ENCODE data around the gene CLDN7. TPM values are rescaled to one million over a fixed set of nuclear protein-coding genes. Genes with fewer than 3 reads are reported as not detected.
A peak's percentile ranks its signal among the peaks of the same experiment; 100 is the strongest.

Gene CLDN7
- total and polyA plus RNA-seq, 2 donors from 2014 or later: 119 to 233 TPM

DNA sequence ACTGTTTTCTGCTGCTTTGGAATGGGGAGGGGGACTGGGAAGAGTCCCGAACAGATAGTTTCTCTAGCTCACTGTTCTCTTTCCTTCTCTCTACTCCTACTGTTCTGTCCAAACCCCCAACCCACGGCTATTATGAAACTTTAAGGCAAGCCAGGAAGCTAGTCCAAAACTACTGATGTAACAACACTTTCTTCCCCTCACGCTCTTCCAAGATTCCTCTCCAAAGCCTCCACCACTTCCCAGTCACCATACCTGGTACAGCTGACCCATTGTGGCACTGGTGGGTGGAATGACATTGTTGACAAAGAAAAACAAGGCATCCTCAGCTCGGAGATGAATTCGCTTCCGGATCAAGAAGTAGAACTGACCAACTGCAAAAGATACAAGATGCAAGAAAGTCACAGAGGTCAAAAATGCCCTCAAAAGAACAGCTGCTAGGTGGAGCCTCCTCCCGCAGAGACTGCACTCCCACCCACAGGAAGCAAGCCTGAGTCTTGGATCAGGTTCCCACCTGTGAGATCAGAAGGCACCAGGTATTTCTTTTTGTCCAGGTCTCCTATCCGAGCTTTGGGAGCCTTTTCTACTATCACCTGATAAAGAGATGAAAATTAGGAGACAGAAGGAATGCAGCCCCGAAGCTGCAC lies 21.1 kb downstream of the CLDN7 start:
- DNase-seq: peak in 2 of 5 donors; percentile 55
- TF ChIP-seq, protein P1, sequence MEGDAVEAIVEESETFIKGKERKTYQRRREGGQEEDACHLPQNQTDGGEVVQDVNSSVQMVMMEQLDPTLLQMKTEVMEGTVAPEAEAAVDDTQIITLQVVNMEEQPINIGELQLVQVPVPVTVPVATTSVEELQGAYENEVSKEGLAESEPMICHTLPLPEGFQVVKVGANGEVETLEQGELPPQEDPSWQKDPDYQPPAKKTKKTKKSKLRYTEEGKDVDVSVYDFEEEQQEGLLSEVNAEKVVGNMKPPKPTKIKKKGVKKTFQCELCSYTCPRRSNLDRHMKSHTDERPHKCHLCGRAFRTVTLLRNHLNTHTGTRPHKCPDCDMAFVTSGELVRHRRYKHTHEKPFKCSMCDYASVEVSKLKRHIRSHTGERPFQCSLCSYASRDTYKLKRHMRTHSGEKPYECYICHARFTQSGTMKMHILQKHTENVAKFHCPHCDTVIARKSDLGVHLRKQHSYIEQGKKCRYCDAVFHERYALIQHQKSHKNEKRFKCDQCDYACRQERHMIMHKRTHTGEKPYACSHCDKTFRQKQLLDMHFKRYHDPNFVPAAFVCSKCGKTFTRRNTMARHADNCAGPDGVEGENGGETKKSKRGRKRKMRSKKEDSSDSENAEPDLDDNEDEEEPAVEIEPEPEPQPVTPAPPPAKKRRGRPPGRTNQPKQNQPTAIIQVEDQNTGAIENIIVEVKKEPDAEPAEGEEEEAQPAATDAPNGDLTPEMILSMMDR (IDR thresholded peaks at IDR 0.05; ENCODE audit: borderline replicate concordance, extremely low read depth, insufficient read depth): no peak
- Histone ChIP-seq H3K9ac (ENCODE audit: low read length in 3 of 3) (peak overlapping the region; percentile 89 to 100 (median 92)), H3K4me1 (ENCODE audit: control insufficient read depth in 2 of 3, insufficient read depth in 2 of 3, low read depth in 1 of 3, low read length in 3 of 3) (peaks cover 10 to 26% (median 20%) of the 10 kb centered on the region in 3 donors), H3K36me3 (ENCODE audit: control insufficient read depth in 2 of 3, insufficient read depth in 3 of 3, low read length in 3 of 3) (peaks cover 13 to 25% (median 17%) of the 10 kb centered on the region in 3 donors), H3K4me3 (ENCODE audit: low read length in 3 of 3) (peak overlapping the region; percentile 86 to 99 (median 99)), H3K27ac (ENCODE audit: low read depth in 2 of 2, low read length in 2 of 2) (peak overlapping the region; percentile 97 to 99), H3K9me3 (ENCODE audit: control insufficient read depth in 2 of 3, insufficient read depth in 1 of 3, low read length in 3 of 3) (no peaks in the 10 kb centered on the region), H3K27me3 (ENCODE audit: control insufficient read depth, insufficient read depth, low read length) (no peaks in the 10 kb centered on the region)
- intact Hi-C loops (cut with DNase I): no loop called here
- no peak for FAIRE-seq

DNA sequence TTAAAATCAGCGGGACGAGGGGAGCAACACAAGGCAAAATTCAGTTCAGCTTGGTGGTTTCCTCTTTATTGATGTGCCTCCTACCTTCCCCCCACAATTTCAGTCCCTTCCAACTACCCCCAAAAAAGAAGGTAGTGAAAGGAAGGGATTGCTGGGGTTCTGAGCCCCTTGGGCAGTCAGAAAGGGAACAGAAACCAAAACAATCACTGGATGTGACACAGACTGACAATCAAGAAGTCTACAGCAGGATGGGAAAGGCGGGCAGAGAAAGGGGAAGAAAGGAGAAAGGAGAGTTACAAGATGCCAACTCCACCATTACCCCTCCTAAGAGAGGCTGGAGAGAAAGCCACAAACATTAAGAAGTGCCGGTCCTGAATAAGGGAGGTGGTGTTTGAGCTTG lies 21.9 kb downstream of the CLDN7 start:
- Histone ChIP-seq H3K9me3 (ENCODE audit: control insufficient read depth in 2 of 3, insufficient read depth in 1 of 3, low read length in 3 of 3) (no peaks in the 10 kb centered on the region), H3K27me3 (ENCODE audit: control insufficient read depth, insufficient read depth, low read length) (no peaks in the 10 kb centered on the region), H3K4me3 (ENCODE audit: low read length in 3 of 3) (peak overlapping the region; percentile 35 to 99 (median 86)), H3K9ac (ENCODE audit: low read length in 3 of 3) (peak overlapping the region in 1 of 3 donors; percentile 89), H3K27ac (ENCODE audit: low read depth in 2 of 2, low read length in 2 of 2) (peak overlapping the region in 1 of 2 donors; percentile 97), H3K36me3 (ENCODE audit: control insufficient read depth in 2 of 3, insufficient read depth in 3 of 3, low read length in 3 of 3) (peaks cover 7 to 24% (median 14%) of the 10 kb centered on the region in 3 donors), H3K4me1 (ENCODE audit: control insufficient read depth in 2 of 3, insufficient read depth in 2 of 3, low read depth in 1 of 3, low read length in 3 of 3) (peaks cover 10 to 31% (median 20%) of the 10 kb centered on the region in 3 donors)
- FAIRE-seq (no peak), DNase-seq (no peak)
- intact Hi-C loops (cut with DNase I): no loop called here
- TF ChIP-seq, protein P1 (IDR thresholded peaks at IDR 0.05; ENCODE audit: borderline replicate concordance, extremely low read depth, insufficient read depth): no peak

DNA sequence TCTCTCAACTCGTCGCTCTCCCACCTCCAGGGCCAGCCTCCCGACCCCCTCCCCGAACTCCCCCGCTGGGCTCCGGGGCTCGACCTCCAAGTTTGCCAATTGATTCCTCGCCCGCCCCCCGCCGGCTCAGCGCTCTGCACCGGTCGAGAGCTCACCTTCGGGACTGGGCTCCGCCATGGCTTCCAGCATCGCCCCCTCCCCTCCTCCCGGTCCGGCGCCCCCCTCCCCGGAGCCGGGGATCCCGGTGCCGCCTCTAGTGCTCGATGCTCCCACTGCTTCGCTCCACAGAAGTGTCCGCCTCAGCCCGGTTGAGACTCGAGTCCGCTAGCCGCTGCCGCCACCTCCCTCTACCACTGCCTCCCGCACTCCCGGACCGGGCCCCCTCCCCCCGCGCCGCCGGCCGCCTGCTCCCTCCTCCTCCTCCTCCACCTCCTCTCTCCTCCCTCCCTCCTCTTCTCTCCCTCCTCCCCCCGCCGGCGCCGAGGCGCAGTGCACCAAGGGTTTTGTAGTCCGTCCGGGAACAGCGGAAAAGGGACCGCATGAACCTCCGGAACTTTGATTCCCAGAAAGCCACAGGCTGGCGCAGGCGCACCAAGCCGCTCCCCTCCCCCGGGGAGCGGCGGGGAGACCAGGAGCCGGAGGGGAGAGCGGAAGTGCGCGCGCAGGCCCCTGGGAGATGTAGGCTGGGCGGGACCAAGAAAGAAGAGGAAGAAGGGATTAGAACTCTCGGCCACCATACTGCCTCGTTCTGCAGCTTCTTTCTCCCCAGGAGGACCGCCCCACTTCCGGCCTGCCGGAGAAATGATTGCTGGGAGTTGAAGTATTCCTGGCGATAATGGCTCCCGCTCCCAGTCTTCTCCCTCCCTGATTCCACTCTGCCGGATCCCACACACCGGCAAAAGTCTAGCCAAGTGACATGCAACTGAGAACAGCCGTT lies 22.9 kb downstream of the CLDN7 start, which contains the start of gene PHF23:
TSS of gene PHF23 (minus strand) at position 367 of the 937 bp plus-strand sequence. CDS start at position 189, 178 bp downstream.
- Histone ChIP-seq H3K27me3 (ENCODE audit: control insufficient read depth, insufficient read depth, low read length) (no peaks in the 10 kb centered on the region), H3K4me3 (ENCODE audit: low read length in 3 of 3) (peak within 1 kb of the TSS; percentile 80 to 89 (median 88)), H3K27ac (ENCODE audit: low read depth in 2 of 2, low read length in 2 of 2) (peak within 1 kb of the TSS; percentile 93 to 95), H3K36me3 (ENCODE audit: control insufficient read depth in 2 of 3, insufficient read depth in 3 of 3, low read length in 3 of 3) (peaks cover 7 to 26% (median 13%) of the 10 kb centered on the region in 3 donors), H3K4me1 (ENCODE audit: control insufficient read depth in 2 of 3, insufficient read depth in 2 of 3, low read depth in 1 of 3, low read length in 3 of 3) (peaks cover 10 to 39% (median 20%) of the 10 kb centered on the region in 3 donors), H3K9me3 (ENCODE audit: control insufficient read depth in 2 of 3, insufficient read depth in 1 of 3, low read length in 3 of 3) (no peaks in the 10 kb centered on the region), H3K9ac (ENCODE audit: low read length in 3 of 3) (peak within 1 kb of the TSS; percentile 42 to 97 (median 96))
- intact Hi-C loops (cut with DNase I): no loop called here
- DNase-seq: peak; percentile 100
- FAIRE-seq: peak; percentile 84
- TF ChIP-seq, protein P1 (IDR thresholded peaks at IDR 0.05; ENCODE audit: borderline replicate concordance, extremely low read depth, insufficient read depth): no peak

Data from kidney (tissue), 14 donors.